HG03469 (cell line): ENCODE measurements around the gene FAM163A.

ENCODE experiments used
- ATAC-seq: cut with Tn5 transposase; IDR thresholded peaks from one replicate; pipeline ENCODE4 v1.9.1; 2021; ENCODE audit warnings: mild to moderate bottlenecking, moderate library complexity, moderate number of reproducible peaks; ENCODE audit not compliant: unreplicated experiment

The FAM163A gene

DNA sequence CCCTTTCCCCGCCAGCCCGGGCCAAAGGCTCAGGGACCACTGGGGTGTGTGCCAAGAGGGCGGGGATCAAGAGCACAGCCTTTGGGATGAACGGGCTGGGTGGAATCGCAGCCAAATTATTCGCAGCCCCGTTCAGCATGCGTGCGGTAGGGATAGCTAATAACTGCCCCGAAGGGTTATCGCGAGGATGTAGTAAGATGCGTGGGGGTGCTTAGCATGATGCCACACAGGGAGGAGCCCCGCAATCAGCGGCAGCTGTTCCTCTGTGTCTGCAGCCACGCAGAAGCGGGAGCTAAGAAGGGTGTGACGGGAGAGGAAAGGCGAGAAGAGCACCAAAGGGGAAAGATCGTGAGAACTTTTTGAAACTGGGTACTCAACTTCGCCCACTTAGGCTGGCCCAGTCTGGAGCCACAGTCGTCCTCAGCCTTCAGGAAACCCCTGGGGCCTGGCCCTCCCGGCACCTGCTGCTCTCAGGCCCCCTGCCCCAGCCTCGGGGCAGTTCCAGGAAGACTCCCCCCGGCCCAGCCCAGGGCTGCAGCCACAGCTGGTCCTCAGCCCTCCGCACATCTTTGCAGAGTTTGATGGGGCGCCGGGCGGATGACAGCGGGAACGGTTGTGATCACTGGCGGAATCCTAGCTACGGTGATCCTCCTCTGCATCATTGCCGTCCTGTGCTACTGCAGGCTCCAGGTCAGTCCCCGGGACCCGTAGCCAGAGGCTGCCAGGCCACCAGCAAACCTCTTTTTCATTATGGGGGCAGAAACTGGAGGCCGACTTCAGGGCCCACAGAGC is 69.6 kb downstream of the FAM163A start:
- ATAC-seq: no peak

DNA sequence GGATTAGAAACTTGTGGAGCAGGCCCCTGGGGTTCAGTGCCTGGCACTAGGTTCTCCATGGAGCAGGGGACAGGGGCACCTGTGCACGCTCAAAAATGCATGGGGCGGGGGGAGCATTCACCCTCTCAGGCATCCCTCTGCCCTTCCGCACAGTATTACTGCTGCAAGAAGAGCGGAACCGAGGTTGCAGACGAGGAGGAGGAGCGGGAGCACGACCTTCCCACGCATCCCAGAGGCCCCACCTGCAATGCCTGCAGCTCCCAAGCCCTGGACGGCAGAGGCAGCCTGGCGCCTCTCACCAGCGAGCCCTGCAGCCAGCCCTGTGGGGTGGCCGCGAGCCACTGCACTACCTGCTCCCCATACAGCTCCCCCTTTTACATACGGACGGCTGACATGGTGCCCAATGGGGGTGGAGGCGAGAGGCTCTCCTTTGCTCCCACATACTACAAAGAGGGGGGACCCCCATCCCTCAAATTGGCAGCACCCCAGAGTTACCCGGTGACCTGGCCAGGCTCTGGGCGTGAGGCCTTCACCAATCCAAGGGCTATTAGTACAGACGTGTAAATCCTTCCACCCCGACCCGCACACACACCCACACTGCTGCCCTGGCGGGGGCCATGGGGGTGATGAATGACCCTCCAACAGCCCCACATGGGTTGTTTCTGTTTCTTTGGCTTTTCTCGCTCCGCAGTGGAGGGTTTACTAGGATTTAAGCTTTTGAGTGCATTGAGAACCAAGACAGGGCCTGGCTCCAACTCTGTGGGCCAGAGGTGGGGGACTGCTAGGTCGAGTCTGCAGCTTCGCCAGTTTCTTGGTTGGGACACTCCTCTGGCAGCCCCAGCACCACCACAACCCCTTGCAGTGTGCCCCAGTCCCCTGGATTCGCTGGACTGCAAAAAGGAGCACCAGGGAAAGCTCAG is 70.8 kb downstream of the FAM163A start:
- ATAC-seq: no peak

DNA sequence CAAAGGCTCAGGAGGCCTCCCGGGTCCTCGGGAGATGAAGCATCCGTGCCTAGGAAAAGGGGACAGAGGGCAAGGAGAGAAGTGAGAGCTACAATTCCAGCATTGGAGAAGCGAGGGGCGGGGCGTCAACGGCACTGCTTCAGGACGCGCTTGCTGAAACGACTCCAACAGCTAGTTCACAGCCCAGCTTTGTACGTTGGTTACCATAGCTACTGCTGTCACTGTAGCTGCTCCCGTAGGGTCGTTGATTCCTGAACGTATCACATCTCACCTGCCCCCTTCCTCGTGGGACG is 71.4 kb downstream of the FAM163A start:
- ATAC-seq: no peak

DNA sequence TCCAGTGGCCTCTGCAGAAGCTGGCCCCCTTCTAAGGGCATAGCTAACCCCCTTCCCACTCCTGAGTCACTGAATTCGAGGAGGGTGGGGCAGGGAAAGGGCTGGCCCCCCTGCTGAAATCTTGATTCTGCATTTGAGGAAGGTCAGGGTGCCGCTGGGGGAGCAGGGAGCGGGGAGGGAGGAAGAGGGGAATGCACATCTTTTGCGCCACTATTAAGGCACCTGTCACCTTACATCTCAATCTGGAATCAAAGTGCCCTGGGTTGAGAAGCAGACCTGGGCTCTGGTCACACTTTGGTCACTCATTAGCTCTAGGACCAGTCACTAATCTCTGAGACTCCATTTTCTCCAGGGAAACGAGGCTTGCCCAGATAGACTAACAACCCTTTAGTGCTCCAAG is 72.5 kb downstream of the FAM163A start:
- ATAC-seq: no peak

DNA sequence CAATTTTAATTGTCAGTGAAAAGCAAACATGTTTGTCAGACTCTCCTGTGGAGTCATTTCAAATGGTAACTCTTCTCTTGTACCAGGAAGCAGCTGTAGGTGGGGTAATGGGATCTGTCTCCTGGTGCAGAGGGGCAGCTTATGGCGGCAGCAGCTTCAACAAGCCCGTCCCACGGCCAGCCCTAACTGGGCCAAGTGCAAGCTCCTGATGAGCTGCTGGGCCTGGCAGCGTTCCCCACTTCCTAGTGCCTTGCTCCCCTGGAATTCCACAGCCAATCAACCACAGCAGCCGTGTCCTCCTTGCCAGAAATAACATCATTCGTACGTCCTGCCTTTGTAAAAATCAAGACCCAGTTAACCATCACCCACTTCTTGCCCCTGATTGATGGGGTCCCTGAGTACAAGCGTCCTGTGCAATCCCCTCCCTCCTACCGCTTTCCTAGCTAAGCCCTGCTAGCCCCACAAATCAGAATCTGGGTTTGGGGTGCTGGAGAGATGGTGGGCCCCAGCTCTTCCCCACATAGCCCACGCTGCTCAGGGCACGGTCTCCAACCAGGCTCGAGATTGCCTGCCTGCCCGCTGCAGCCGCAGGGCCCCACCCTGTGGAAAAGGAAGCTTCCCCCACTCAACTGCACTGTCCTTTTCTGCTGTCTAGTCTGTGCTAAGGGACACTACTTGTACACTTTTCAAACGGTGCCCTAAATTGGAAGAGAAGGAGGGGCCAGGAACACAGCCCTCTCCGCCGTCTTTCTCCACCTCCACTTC is 73.3 kb downstream of the FAM163A start:
- no peak for ATAC-seq

DNA sequence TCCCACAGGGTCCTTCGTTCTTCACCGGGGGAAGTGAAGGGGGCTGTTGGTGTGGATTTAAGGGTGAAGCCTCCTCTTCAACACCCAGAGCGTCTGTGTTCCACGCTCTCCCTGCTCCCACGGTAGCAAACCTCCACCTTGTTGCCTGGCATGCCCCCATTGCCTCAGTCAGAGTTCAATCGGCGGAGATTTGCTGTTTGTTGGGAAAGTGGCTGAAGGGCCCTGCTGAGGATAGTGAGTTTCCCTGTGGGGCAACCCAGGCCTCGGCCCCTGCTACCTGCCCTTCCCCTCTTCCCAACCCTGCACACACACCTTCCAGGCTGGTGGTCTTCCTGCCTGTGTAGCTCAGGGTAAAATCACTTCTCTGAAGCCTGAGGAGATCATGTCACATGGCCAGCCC is 74.0 kb downstream of the FAM163A start:
- ATAC-seq: no peak

DNA sequence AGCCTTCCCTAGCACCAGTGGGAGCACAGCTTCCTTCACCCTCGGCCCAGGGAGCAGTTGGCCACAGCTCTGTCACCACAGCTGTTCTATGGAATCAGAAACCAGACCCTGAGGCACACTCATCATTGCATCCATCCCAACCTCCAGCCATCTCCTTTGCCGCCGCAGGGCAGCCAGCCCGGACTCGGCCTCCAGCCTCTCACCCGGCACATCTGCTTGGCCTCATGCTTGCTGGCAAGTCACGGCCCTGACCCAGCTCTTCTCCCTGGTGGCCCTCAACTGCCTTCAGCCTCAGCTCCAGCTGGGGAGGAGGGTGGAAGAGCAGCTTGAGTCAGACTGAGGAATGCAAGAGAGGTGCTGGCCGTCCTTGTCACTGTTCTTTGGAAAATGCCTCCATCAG is 74.7 kb downstream of the FAM163A start:
- ATAC-seq: no peak

DNA sequence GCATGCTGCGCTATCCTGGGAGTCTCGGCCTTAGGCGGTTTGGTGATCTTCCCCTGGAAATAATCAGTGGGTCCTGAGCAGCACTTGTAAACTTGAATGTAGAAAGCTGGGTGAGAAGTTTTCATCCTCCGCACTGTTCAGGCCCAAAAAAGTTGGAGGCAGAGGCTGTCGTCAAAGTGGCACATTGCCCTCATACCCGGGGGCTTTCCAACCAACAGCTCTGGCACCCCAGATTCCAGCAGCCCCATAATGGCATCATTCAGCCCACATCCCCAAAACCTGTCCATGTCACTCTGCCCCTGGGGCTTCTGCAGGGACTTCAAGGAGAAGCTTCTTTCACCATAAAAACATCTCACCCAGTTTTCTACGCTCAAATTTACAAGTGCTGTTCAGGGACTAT is 75.2 kb downstream of the FAM163A start:
- ATAC-seq: no peak

DNA sequence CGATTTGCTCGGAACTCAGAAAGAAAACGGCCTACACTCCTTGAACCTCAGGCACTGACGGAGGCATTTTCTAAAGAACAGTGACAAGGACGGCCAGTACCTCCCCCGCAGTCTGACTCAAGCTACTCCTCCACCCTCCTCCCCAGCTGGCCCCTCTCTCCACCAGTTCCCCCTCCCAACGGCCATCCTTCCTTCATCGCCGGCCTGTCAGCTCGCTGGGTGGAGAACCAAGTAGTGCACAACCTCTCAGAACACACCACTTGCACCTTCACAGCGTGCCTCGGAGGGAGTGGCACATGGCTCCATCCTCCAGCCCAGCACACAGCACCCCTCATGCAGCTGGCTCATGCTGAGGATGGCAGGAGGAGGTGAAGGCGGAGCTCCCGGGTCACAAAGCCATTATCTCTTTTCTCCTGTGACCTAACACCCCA is 75.7 kb downstream of the FAM163A start:
- no peak for ATAC-seq

DNA sequence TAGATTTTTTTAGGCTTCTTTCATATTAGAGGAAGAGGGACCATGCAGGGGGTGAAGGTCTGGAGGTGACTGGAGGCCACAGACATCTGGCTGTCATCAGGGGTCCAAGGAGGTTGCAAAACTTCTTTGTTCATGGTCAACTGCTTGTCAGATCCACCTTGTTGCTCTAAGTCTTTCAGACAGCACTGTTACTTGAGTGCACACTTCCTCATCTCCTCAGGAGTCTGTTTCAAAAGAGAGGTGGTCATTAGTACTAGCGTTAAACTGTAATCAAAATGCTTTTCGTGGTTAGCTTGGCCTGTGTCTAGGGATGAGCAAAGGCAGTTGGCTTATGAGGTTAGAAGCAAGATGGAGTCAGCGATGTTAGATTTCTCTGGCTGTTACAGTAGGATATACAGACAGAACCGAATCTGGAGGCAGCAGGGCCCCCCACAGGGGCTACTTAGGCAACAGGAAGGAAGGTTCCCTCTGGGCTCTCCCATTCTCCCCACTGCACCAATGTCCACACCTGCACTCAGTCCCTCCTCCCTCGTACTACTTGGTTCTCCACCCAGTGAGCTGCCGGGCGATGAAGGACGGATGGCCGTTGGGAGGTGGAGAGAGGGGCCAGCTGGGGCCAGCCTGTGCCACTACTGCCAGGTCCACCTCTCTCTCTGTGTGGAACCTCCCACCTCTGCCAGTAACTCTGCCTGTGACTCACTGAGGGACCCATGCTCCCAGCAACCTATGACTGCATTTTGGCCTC is 77.3 kb downstream of the FAM163A start:
- ATAC-seq: no peak

DNA sequence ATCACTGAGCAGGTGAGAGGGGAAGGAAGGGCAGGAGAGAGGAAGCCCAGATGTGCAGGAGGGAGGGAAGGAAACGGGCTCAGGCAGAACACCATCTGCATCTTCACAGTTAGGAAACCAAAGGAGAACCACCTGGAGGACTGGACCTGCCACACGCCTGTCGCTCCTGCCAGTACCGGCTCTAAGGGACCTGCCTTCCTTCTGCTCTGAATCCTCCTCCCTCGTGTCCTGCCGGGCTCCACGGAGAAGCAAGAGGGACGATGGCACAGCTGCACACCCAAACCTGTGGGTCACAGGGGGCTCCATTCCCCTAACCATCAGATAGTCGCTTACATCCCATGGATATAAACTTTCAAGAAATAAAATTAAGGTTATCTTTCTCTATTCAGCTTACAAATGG is 78.4 kb downstream of the FAM163A start:
- no peak for ATAC-seq

DNA sequence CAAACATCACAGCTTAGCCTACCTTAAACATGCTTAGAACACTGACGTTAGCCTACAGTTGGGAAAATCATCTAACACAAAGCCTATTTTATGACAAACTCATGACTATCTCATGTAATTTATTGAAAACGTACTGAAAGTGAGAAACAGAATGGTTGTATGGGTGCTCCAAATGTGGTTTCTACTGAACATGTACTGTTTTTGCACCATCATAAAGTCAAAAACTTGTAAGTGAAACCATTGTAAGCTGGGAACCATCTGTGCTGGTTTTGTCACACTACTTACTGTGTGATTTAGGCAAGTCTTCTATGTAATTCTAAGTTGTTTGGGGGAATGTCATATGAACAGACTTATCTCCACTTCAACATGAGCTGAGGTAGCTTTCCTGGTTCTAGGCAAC is 79.0 kb downstream of the FAM163A start:
- ATAC-seq: no peak

DNA sequence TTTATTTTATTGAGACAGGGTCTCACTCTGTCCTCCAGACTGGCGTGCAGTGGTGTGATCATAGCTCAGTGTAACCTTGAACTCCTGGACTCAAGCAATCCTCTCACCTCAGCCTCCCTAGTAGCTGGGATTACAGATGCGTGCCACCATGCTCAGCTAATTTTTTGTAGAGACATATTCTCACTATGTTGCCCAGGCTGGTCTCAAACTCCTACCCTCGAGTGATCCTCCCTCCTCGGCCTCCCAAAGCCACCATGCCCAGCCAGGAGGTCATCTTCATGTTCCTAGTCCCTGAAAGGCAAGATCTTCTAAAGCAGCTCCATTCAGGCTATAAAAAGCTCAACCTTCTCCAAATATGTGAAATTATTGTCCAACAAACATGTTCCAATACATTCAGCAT is 80.6 kb downstream of the FAM163A start:
- ATAC-seq: no peak

DNA sequence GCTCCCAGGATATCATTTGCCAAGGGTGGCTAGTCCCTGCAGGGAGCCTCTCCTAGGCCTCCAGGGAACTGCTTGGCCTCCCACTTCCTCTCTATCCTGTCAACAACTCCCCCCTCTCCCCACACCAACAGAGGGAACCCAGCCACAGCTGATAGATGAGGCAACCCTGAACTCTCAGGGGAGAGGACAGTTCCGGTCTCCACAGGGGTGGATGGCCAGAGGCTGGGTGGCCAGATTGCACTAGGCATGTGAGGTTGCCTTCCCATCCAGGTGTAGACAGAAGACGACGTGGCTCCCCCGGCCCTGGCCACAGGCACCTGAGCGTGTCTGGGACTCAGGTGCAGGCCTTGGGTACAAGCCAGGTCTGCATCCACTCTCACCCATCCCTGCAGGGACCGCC is 81.2 kb downstream of the FAM163A start:
- ATAC-seq: no peak

DNA sequence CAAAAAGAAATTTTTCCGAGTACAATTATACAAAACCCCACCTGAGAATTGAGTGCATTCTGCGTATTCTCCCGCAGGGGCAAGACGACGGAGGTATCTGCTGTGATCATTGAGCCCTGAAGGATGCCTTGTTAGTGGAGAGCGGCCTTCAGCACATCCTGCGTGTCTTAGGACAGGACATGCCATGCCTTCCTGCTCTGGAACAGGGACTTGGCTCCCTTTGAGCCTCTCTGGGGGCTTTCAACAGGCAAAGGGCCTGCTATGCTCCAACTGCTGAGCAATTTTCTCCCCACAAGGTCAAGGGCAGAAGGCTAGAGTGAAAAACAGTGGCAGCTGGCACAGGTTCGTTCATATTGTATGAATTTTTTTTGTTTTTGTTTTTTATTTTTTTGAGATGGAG is 82.1 kb downstream of the FAM163A start:
- no peak for ATAC-seq

DNA sequence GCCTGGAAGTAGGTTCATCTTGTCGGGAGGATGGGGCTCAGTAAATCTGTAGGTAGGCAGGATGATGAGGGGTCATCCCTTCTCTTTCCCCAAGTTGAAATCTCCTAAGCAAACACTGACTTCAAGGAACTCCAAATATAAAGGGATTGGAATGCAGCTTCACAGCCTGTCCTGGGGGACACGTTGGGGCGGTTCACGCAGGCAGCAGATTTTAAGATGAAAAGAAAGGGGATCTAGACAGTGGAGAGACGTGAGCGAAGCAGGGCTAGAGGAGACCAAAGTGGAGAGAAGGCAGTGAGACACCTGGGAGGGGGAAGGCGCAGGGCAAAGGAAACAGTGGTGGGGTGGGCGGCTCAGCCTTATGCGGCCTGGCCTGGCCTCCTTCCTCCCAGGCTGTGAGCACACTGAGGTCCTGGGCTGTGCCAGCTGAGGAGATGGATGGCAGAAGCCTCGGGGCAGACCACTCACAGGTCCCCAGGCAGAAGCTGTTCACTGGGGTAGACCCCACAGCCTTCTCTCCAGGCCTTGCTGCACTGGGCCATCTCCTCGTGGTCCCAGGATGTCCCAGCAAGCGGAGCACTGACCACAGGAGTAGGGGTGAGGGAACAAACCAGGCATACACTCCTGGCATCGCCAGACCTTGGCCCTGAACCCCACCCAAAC is 82.8 kb downstream of the FAM163A start:
- no peak for ATAC-seq

DNA sequence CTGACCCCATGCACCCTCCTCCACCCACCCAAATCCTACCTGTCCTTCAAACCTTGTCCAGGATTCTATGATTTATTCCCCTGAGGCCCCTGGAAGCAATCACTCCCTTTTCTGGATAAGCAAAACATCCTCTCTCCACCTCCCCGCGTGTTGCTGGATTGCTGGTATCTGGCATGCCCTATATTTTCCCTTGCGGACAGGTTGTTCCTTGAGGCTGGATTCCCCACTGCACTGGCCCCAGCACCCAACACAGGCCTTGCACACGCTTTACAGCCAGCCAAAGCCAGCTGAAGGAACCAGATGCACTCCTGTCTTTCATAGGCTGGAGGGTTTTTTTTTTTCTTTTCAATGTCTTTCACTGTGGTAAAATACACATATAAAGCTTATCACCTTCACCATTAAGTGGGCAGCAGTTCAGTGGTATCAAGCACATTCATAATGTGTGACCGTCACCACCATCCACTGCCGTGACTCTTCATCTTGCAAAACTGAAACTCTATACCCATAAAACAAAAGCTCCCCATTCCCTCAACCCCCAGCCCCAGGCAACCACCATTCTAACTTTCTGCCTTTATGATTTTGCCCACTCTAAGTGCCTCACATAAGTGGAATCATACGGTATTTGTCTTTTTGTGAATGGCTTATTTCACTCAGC is 83.7 kb downstream of the FAM163A start:
- ATAC-seq: no peak

DNA sequence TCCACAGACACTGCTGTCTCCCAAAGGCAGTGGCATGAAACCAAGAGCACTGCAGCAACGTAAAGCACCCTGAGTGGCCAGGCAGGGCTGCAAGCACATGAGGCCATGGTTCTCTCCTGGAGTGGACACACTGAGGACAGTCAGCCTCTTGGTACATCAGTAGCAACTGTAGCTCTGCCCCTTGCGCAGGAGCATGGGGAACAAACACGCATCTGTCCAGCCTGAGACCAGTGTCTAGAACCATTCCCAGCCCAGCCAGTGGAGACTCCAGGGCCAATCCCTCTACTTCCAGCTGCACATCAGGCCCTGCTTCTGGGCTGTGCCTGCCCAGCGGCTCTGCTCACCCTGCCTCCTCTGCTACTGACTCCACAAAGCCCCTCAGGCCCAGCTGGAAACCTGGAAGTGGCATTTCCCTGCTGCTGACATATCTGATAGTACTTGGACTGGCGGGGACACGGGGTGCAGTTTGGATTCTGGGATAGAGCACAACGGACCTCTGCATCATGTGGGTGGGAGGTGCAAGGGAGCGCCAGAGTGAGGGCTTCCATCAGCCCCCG is 85.5 kb downstream of the FAM163A start:
- no peak for ATAC-seq

DNA sequence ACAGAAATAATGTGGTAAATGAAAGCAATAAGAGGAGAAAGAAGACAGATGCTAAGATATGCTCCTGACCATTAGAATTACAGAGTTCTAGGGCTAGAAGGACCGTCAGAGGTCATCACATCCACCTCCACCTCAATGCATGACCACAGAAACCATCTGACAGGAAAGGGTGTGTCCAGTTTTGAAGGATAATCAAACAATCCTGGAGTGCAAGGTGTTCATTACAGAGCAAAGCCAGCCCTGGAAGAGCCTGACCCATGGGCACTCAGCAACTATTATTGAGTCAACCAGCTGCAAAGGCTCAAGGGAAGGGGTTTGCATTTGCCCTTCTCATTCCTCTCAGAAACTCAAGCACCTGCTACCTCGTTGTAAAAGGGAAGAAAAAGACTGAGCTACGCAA is 88.1 kb downstream of the FAM163A start:
- ATAC-seq: no peak
